GM12875 (cell line): ENCODE results near the gene ABHD17A.

ENCODE experiments used
- H3K4me3 ChIP-seq: one replicate; pipeline ENCODE4 v1.5.1; 2011; ENCODE audit warnings: low read depth, low read length, control low read depth
- TF ChIP-seq, protein P1 (sequence below): IDR thresholded peaks from 2 replicates; pipeline ENCODE4 v1.5.1; 2011; ENCODE audit warnings: low read depth, mild to moderate bottlenecking, control low read depth, inconsistent platforms, low read length, moderate library complexity, borderline replicate concordance; ENCODE audit not compliant: insufficient read depth

The ABHD17A gene

DNA sequence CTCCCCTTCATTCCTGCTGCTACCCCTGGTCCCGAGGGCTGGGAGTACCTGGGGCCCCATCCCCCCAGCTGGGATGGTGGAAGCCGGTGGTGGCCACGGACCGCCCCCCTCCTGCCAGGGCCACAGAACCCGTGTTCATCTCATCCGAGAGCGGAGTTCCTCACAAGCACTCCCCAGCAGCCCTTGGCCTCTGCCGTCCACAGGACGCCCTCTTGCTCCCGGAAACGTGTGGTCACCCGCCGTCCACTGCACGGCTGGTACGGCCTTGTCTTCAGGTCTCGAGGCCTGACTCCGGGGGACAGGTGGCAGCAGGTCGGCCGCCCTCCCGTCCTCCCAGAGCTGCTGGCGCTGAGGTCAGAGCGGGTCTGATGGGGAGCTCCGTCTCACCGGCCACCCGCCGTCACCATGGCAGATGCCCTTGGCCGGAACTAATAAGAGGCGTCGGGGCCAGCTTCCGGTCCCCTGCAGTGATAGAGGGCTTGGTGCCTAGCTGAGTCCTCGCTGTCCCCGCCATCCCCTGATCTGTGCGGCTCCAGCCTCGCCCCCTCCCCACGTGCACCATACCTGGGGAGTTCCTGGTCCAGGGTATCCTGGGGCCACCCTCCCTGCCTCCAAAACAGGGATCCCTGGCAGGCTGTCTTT is 39.1 kb upstream of the ABHD17A start:
- TF ChIP-seq, protein P1, sequence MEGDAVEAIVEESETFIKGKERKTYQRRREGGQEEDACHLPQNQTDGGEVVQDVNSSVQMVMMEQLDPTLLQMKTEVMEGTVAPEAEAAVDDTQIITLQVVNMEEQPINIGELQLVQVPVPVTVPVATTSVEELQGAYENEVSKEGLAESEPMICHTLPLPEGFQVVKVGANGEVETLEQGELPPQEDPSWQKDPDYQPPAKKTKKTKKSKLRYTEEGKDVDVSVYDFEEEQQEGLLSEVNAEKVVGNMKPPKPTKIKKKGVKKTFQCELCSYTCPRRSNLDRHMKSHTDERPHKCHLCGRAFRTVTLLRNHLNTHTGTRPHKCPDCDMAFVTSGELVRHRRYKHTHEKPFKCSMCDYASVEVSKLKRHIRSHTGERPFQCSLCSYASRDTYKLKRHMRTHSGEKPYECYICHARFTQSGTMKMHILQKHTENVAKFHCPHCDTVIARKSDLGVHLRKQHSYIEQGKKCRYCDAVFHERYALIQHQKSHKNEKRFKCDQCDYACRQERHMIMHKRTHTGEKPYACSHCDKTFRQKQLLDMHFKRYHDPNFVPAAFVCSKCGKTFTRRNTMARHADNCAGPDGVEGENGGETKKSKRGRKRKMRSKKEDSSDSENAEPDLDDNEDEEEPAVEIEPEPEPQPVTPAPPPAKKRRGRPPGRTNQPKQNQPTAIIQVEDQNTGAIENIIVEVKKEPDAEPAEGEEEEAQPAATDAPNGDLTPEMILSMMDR = no peak
- H3K4me3 ChIP-seq = no peak overlapping the region

DNA sequence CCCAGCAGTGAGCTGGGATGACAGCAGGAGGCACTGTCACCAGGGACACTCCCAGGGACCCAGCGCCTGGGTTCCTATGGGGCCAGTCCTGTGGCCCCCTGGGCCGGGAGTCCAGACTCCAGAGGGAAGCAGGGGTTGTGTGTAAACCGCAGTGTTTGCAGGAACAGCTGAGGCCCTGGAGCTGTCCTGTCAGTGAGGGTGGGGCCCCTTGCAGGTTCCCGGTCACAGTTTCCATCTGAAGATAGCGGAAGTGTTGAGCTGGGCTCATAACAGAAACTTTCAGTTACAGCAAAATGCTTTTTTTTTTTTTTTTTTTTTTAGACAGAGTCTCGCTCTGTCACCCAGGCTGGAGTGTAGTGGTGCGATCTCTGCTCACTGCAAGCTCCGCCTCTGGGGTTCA is 38.0 kb upstream of the ABHD17A start:
- TF ChIP-seq, protein P1 = 0 out of 2 replicates have a peak, but pooled peaks have one; percentile 10
- no peak overlapping the region for H3K4me3 ChIP-seq

DNA sequence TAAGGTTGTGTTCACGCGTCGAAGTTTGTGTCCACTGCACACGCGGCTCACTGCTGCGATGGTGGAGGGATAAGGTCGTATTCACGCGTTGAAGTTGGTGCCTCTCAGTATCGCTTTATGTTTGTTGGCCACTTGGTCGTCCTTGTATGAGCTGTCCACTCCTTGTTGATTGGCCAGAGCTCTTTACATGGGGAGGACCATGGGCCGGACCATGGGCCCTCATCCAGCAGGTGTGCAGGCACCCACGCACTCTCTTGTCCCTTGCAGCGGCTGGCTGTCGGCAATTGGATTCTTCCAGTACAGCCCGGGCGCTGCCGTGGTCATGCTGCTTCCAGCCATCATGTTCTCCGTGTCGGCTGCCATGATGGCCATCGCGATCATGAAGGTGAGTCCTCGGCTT is 37.5 kb upstream of the ABHD17A start:
- no peak overlapping the region for H3K4me3 ChIP-seq
- TF ChIP-seq, protein P1 = no peak

DNA sequence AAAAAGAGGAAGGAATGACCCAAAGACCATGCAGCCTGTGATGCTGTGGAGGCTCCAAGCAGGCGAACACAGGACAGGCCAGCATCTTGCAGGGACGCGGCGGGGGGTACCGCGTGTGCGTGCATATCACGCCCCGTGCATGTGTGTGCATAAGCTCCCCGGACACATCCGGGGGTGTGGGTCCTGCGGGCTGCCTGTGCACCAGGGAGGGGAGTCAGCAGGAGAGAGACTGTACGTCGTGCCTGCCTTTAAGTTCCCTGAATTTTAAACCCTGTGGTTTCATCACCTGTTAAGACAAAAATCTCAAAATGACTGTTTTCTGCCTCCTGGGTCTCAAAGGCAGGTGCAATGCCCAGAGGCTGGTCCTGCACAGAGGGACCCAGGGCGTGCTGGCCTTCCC is 36.5 kb upstream of the ABHD17A start:
- TF ChIP-seq, protein P1 = no peak
- H3K4me3 ChIP-seq = no peak overlapping the region

DNA sequence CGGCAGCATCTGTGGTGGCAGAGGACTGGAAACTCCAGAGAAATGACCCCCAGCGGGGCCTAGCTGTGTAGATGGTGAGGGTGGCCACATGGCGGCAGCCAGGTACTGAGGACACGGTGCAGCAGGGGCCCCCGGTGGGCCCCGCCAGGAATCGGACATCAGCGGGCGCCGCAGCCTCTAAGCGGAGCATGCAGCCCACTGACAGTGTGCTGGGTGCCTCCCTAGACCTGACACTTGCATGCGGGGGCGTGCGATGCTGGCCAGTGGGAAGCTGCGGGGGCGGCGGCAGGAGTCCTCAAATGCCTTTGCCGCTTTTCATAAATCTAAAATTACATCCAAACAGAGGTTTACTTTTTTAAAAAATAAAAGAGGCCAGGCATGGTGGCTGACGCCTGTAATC is 36.0 kb upstream of the ABHD17A start:
- TF ChIP-seq, protein P1 = no peak
- no peak overlapping the region for H3K4me3 ChIP-seq

DNA sequence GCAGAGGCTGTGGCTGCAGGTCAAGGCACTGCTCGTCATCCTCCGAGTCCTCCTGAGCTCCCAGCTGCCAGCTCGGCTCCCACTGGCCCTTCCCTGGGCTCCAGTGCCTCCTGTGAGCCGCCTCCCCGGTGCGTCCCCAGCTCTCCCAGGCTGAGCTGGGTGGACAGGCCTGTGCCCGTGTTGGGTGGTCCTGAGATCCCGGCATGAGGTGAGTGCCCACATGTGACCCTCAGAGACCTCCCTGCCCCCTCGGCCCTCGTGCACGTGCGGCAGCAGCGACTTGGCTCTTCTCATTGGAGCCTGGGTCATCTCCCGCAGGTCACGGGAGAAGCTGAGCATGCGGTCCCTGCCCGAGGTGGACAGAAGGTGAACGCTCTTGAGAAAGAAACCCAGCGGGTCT is 35.3 kb upstream of the ABHD17A start:
- TF ChIP-seq, protein P1 = no peak
- no peak overlapping the region for H3K4me3 ChIP-seq

DNA sequence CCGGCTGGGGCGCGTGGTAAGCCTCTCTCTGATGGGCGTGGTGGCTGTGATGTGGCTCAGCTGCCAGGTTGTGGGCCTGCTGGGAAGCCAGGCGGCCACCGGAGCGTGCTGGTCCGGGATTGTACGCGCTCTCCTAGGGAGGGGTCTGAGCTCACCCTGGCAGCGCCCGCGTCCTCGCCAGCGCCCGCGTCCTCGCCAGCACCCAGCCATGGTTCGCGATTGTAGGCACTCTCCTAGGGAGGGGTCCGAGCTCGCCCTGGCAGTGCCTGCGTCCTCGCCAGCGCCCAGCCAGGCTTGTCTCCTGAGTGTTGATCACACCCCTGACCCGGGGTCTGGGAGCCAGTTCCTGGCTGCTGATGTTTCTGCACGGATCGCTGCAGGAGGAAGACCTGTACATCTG is 33.7 kb upstream of the ABHD17A start:
- no peak overlapping the region for H3K4me3 ChIP-seq
- TF ChIP-seq, protein P1 = no peak
